HG02642 (cell line): ENCODE results near the gene CALHM2.
A peak's percentile ranks its signal among the peaks of the same experiment; 100 is the strongest.
"Not testable (repeated sequence)": the region's sequence is repeated elsewhere in the genome, so short reads cannot be mapped to it uniquely, and the experiment has no call there.

Experiments used
- ATAC-seq: cut with Tn5 transposase; IDR thresholded peaks from one replicate; pipeline ENCODE4 v1.9.1; 2021; ENCODE audit warnings: mild to moderate bottlenecking; ENCODE audit not compliant: unreplicated experiment, poor library complexity

Gene CALHM2

GRCh38 chr10:103451831-103452505 is at the start of gene CALHM2:
Gene CALHM2 (minus strand): TSS chr10:103452370. CDS start chr10:103449941, 2,429 bp downstream.
- peak; percentile 67 for ATAC-seq

- ATAC-seq, result no peak
These were observed 49.0 kb upstream of the CALHM2 start for GRCh38 chr10:103501186-103501585.

- ATAC-seq, result no peak
These were observed 48.3 kb upstream of the CALHM2 start for GRCh38 chr10:103500481-103500880.

- ATAC-seq, result no peak
These were observed 47.7 kb upstream of the CALHM2 start for GRCh38 chr10:103499881-103500280.

GRCh38 chr10:103498936-103499638 is 46.9 kb upstream of the CALHM2 start:
- ATAC-seq, result no peak

GRCh38 chr10:103497161-103497915 is 45.2 kb upstream of the CALHM2 start:
- no peak for ATAC-seq

GRCh38 chr10:103495321-103495720 is 43.2 kb upstream of the CALHM2 start:
- ATAC-seq, result no peak

- ATAC-seq, result no peak
These were observed 42.0 kb upstream of the CALHM2 start for GRCh38 chr10:103493916-103494877.

GRCh38 chr10:103493362-103493915 is 41.3 kb upstream of the CALHM2 start, which contains the start of gene NEURL1:
Gene NEURL1 (plus strand): TSS chr10:103493705. CDS start chr10:103494388, 683 bp downstream.
- no peak for ATAC-seq

GRCh38 chr10:103492655-103493261 is 40.6 kb upstream of the CALHM2 start:
- ATAC-seq, result no peak

- no peak for ATAC-seq
These were observed 39.7 kb upstream of the CALHM2 start for GRCh38 chr10:103491729-103492364.

- ATAC-seq, result peak; percentile 18
These were observed 38.8 kb upstream of the CALHM2 start for GRCh38 chr10:103490986-103491314.

GRCh38 chr10:103487410-103487708 is 35.2 kb upstream of the CALHM2 start:
- no peak for ATAC-seq

- ATAC-seq, result not testable (repeated sequence)
These were observed 34.7 kb upstream of the CALHM2 start for GRCh38 chr10:103486635-103487409.

- ATAC-seq, result peak; percentile 71
These were observed 29.9 kb upstream of the CALHM2 start for GRCh38 chr10:103481974-103482531.

GRCh38 chr10:103480521-103480920 is 28.4 kb upstream of the CALHM2 start:
- no peak for ATAC-seq

- no peak for ATAC-seq
These were observed 27.0 kb upstream of the CALHM2 start, which contains the start of gene CALHM3 for GRCh38 chr10:103479135-103479534. Gene CALHM3 (minus strand): TSS chr10:103479240. CDS start chr10:103479032, 208 bp downstream.

GRCh38 chr10:103478671-103479070 is 26.5 kb upstream of the CALHM2 start:
- no peak for ATAC-seq
